ENCODE measurements around the gene FOXF1. TPM values are rescaled to one million over a fixed set of nuclear protein-coding genes. Genes with fewer than 3 reads are reported as not detected.

FOXF1 gene
- total RNA-seq, 6 donors from 2014 or later, result 6.3 to 73.6 (median 24.5) TPM

DNA sequence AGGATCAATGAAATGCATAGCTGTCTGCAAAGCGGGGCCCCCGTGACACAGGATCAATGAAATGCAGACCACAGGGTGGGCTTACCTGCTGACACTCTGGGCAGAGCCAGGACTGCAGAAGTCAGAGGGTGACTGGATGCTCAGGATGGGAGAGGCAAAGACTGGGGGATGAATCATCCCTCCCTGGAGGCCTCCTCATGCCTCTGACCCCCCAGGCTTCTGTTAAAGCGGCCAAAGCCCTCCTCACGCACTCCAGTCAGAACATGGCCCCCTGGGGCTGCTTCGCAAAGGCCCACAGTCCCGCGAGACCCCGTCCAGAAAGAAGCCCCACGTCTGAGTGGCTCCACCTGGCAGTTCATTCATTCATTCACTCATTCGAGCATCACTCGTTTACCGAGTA, 38.4 kb upstream of the FOXF1 start:
- Histone ChIP-seq H3K4me1 (peaks cover 0 to 6% (median 3%) of the 10 kb centered on the region in 4 donors), H3K27ac (peak overlapping the region in 3 of 4 donors; percentile 42 to 63 (median 59)), H3K4me3 (no peak overlapping the region), H3K9me3 (peaks cover 0 to 6% (median 0%) of the 10 kb centered on the region in 4 donors), H3K27me3 (no peaks in the 10 kb centered on the region), H3K36me3 (peaks cover 0 to 9% (median 0%) of the 10 kb centered on the region in 4 donors)
- ATAC-seq (ENCODE audit: low FRiP score in 2 of 2), result no peak
- 90 to 91% methylated on average over 12 of the region's 12 CpGs for WGBS, 2 donors
- no peak for DNase-seq
- TF ChIP-seq EP300 (IDR thresholded peaks at IDR 0.05) (no peak), POLR2A (IDR thresholded peaks at IDR 0.05) (no peak), POLR2AphosphoS5 (IDR thresholded peaks at IDR 0.05) (no peak)
- TF ChIP-seq, protein P1, sequence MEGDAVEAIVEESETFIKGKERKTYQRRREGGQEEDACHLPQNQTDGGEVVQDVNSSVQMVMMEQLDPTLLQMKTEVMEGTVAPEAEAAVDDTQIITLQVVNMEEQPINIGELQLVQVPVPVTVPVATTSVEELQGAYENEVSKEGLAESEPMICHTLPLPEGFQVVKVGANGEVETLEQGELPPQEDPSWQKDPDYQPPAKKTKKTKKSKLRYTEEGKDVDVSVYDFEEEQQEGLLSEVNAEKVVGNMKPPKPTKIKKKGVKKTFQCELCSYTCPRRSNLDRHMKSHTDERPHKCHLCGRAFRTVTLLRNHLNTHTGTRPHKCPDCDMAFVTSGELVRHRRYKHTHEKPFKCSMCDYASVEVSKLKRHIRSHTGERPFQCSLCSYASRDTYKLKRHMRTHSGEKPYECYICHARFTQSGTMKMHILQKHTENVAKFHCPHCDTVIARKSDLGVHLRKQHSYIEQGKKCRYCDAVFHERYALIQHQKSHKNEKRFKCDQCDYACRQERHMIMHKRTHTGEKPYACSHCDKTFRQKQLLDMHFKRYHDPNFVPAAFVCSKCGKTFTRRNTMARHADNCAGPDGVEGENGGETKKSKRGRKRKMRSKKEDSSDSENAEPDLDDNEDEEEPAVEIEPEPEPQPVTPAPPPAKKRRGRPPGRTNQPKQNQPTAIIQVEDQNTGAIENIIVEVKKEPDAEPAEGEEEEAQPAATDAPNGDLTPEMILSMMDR (IDR thresholded peaks at IDR 0.05), result no peak

DNA sequence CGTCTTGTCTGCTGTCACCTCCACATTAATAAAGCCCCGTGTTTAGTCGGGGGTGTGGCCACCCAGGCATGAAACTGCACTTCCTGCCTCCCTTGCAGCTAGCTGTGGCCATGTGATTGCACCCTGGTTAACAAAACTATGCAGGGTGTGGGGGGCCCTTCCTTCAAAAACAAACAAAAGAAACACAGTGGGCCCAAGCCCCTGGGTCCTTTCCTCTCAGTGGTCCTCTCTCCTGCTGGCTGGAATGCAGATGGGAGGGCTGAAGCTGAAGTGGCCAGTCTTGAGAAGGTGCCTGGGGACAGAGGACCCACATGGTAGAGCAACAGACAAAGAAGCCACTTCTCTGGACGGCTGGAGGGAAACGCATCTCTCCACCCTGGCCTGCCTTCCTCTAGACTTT, 38.0 kb upstream of the FOXF1 start:
- 90 to 93% methylated on average over 5 of the region's 5 CpGs for WGBS, 2 donors
- ATAC-seq (ENCODE audit: low FRiP score in 2 of 2), result no peak
- no peak for DNase-seq
- TF ChIP-seq EP300 (IDR thresholded peaks at IDR 0.05), result no peak
- TF ChIP-seq, protein P1 (IDR thresholded peaks at IDR 0.05), result no peak
- TF ChIP-seq POLR2A (IDR thresholded peaks at IDR 0.05), result no peak
- no peak for TF ChIP-seq POLR2AphosphoS5 (IDR thresholded peaks at IDR 0.05)
- Histone ChIP-seq H3K36me3 (peaks cover 0 to 9% (median 0%) of the 10 kb centered on the region in 4 donors), H3K27ac (peak overlapping the region in 2 of 4 donors; percentile 59 to 63), H3K4me3 (no peak overlapping the region), H3K27me3 (no peaks in the 10 kb centered on the region), H3K4me1 (peaks cover under 1 to 8% (median 5%) of the 10 kb centered on the region in 4 donors), H3K9me3 (peaks cover 0 to 6% (median 0%) of the 10 kb centered on the region in 4 donors)

DNA sequence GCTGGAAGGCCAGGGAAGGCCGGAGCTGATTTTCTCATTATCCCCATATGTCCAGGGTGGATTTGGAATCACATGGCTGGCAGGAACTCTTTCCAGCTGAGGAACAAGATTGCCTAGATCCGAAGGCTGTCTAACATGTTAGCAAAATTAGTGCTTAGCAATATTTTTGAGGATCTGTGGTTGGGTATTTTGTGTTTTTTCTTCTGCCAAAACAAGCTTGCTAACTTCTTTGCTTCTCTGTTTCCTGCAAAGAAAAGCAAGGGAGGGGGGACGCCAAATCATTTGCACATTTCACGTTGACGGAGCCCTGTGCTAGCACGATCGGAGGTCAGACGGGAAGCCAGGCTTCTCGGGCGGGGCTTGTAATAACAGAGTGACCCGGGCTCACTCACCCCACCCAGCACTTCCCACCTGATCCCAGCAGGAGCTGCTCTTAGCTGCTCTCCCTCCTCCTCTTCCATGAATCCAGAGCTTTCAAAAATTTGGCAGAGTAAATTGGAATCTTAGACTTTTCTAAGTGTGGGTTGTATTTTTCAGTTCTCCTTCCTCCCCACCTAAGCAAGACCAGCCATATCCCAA, 33.3 kb upstream of the FOXF1 start:
- WGBS, 2 donors, result 25 to 37% methylated on average over 11 of the region's 11 CpGs
- Histone ChIP-seq H3K4me3 (no peak overlapping the region), H3K27ac (peak overlapping the region in 1 of 4 donors; percentile 45), H3K27me3 (no peaks in the 10 kb centered on the region), H3K36me3 (peaks cover 0 to 13% (median 0%) of the 10 kb centered on the region in 4 donors), H3K4me1 (peaks cover 9 to 19% (median 14%) of the 10 kb centered on the region in 4 donors), H3K9me3 (peaks cover 0 to 4% (median 0%) of the 10 kb centered on the region in 4 donors)
- ATAC-seq (ENCODE audit: low FRiP score in 2 of 2) (no peak), DNase-seq (no peak)
- TF ChIP-seq, protein P1 (IDR thresholded peaks at IDR 0.05), result no peak
- TF ChIP-seq POLR2AphosphoS5 (IDR thresholded peaks at IDR 0.05), result no peak
- TF ChIP-seq POLR2A (IDR thresholded peaks at IDR 0.05), result no peak
- no peak for TF ChIP-seq EP300 (IDR thresholded peaks at IDR 0.05)

DNA sequence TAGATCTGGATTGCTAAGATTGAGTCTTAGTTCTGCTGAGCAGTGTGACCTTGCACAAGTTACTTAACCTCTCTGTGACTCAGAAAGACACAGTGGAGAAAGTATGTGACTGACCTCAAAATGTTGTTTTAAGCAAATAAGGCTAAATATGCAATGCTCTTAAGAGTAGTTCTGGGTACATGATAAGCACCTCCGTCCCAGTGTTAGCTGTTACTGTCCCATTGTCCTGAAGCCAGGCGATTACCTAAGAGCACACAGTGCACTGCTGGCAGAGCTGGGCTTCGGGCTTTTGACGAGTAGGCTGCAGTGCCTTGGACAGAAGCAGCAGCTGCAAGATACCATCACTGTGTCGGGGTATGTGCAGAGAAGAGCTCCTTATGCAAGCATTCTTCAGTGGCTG, 32.7 kb upstream of the FOXF1 start:
- Histone ChIP-seq H3K36me3 (peaks cover 0 to 14% (median 0%) of the 10 kb centered on the region in 4 donors), H3K27me3 (no peaks in the 10 kb centered on the region), H3K4me3 (no peak overlapping the region), H3K27ac (no peak overlapping the region), H3K9me3 (no peaks in the 10 kb centered on the region), H3K4me1 (peaks cover 9 to 19% (median 14%) of the 10 kb centered on the region in 4 donors)
- WGBS, 2 donors, result 0 to 54% methylated on average over 1 to 5 of the region's 5 CpGs
- no peak for ATAC-seq (ENCODE audit: low FRiP score in 2 of 2)
- TF ChIP-seq POLR2A (IDR thresholded peaks at IDR 0.05) (no peak), POLR2AphosphoS5 (IDR thresholded peaks at IDR 0.05) (no peak), EP300 (IDR thresholded peaks at IDR 0.05) (no peak)
- TF ChIP-seq, protein P1 (IDR thresholded peaks at IDR 0.05), result no peak
- DNase-seq, result no peak

DNA sequence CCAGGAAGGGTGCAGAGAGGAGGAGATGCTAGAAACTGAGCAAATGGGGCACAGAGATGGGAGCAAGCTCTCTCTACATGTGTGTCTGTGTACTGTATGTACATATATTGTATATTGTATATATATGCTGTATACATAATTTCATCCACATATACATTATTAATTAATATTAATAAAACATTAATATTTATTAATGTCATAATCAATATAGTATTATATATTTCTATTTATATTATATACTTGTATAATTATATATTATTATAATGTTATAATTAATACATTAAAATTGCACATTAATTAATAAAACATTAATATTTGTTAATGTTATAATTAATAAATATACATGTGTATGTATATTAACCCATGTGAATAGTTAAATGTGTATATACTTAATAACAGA, 31.5 kb upstream of the FOXF1 start:
- Histone ChIP-seq H3K27me3 (no peaks in the 10 kb centered on the region), H3K4me1 (peaks cover 9 to 19% (median 14%) of the 10 kb centered on the region in 4 donors), H3K9me3 (peaks cover 0 to 5% (median under 1%) of the 10 kb centered on the region in 4 donors), H3K27ac (no peak overlapping the region), H3K36me3 (peaks cover 0 to 14% (median 0%) of the 10 kb centered on the region in 4 donors), H3K4me3 (no peak overlapping the region)
- TF ChIP-seq, protein P1 (IDR thresholded peaks at IDR 0.05), result no peak
- no peak for TF ChIP-seq EP300 (IDR thresholded peaks at IDR 0.05)
- TF ChIP-seq POLR2AphosphoS5 (IDR thresholded peaks at IDR 0.05), result no peak
- no peak for TF ChIP-seq POLR2A (IDR thresholded peaks at IDR 0.05)
- no peak for ATAC-seq (ENCODE audit: low FRiP score in 2 of 2)
- DNase-seq, result no peak

Data from upper lobe of left lung (tissue), 6 donors.